ENCODE results near the gene FCER2. TPM values are rescaled to one million over a fixed set of nuclear protein-coding genes. Genes with fewer than 3 reads are reported as not detected.

Gene FCER2
- total and polyA plus RNA-seq, 2 of the 4 experiments (the other 2 are of a cell fraction), result not detected

DNA sequence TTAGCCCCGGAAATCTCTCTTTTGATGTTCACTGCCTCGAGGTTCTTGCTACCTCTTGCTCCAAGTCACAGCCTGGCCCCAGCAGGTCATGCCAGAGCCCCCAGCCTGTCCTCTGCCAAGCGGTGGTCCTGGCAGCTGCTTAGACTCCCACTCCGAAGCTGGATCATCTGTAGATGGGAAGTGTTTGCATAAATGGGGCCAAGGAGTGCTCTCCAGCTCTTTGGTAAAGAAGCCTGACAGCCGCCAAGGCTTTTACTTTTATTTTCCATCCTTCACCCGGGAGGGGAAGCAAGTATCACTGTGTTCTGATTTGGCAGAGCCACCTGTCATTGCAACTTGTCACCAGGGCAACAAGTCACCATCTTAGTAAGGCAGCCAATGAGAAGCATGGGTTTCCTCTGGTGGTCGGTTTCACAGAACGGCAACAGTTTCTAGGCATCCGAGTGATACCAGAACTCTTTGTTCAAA is 43.7 kb downstream of the FCER2 start:
- BruUV-seq (replicated peaks), result no TSS peak
- no peak for ATAC-seq (ENCODE audit: low read depth)
- POLR2A ChIA-PET (ENCODE audit: unreplicated experiment), result no interaction called here

More for the DNA sequence above, 43.7 kb downstream of the FCER2 start:
- Histone ChIP-seq H2BK15ac (ENCODE audit: low read depth, low read length) (no peak overlapping the region), H2AK9ac (replicated peaks; ENCODE audit: low read depth, low read length, poor library complexity) (no peak overlapping the region), H4K5ac (ENCODE audit: low read depth, low read length) (no peak overlapping the region), H4K8ac (ENCODE audit: low read depth in 2 of 2, low read length in 2 of 2) (no peak overlapping the region), H3K18ac (ENCODE audit: low read depth, low read length) (no peak overlapping the region), H3K9ac (ENCODE audit: low read depth, low read length) (no peak overlapping the region), H3K4ac (ENCODE audit: low read depth, low read length) (no peak overlapping the region), H3K56ac (ENCODE audit: extremely low read depth, insufficient read depth, low read length) (no peak overlapping the region), H3K4me3 (ENCODE audit: insufficient read depth, low read depth, low read length) (no peak overlapping the region), H2AFZ (replicated peaks; ENCODE audit: low read length, poor library complexity) (no peak overlapping the region), H2BK20ac (ENCODE audit: low read depth, low read length) (no peak overlapping the region), H3K27ac (ENCODE audit: insufficient read depth, low read length) (no peak overlapping the region), H2BK120ac (ENCODE audit: low read depth, low read length) (no peak overlapping the region), H3K4me1 (ENCODE audit: control insufficient read depth, insufficient read depth, low read length) (no peaks in the 10 kb centered on the region), H3K79me1 (ENCODE audit: low read depth in 1 of 2, low read length in 2 of 2) (no peaks in the 10 kb centered on the region), H3K9me1 (ENCODE audit: insufficient read depth, low read length) (no peaks in the 10 kb centered on the region), H3K36me3 (ENCODE audit: control insufficient read depth, insufficient read depth, low read length) (no peaks in the 10 kb centered on the region), H2BK5ac (ENCODE audit: low read depth, low read length, poor library complexity, severe bottlenecking) (no peak overlapping the region), H3K9me3 (ENCODE audit: control insufficient read depth, insufficient read depth, low read length) (no peaks in the 10 kb centered on the region), H2AK5ac (ENCODE audit: low read depth, low read length) (no peak overlapping the region), H3K23ac (ENCODE audit: low read depth, low read length) (no peak overlapping the region), H3K14ac (replicated peaks; ENCODE audit: low read depth, low read length) (no peak overlapping the region), H4K91ac (ENCODE audit: insufficient read depth, low read depth, low read length) (no peak overlapping the region), H3K4me2 (ENCODE audit: low read depth, low read length) (no peak overlapping the region; the same call in 1 of the 2 replicates), H4K20me1 (ENCODE audit: insufficient read depth, low read length) (no peaks in the 10 kb centered on the region), H3K27me3 (ENCODE audit: control insufficient read depth, insufficient read depth, low read length) (peaks cover 10% of the 10 kb centered on the region)
- TF ChIP-seq FOS (IDR thresholded peaks at IDR 0.05; ENCODE audit: low read depth, low read length), result no peak
- TF ChIP-seq RCOR1 (IDR thresholded peaks at IDR 0.05; ENCODE audit: insufficient replicate concordance, low read length), result no peak
- TF ChIP-seq CEBPB (IDR thresholded peaks at IDR 0.05; ENCODE audit: low read depth, low read length), result no peak
- no peak for TF ChIP-seq RFX5 (IDR thresholded peaks at IDR 0.05; ENCODE audit: low read depth, low read length)
- TF ChIP-seq CHD1 (IDR thresholded peaks at IDR 0.05; ENCODE audit: low read depth, low read length), result no peak
- TF ChIP-seq RAD21 (IDR thresholded peaks at IDR 0.05; ENCODE audit: low read length), result no peak
- no peak for TF ChIP-seq SMC3 (IDR thresholded peaks at IDR 0.05; ENCODE audit: low read depth, low read length)
- TF ChIP-seq NFE2L2 (IDR thresholded peaks at IDR 0.05; ENCODE audit: low read depth, low read length), result no peak
- TF ChIP-seq MAZ (IDR thresholded peaks at IDR 0.05; ENCODE audit: borderline replicate concordance, low read depth, low read length), result no peak
- TF ChIP-seq, protein P1, sequence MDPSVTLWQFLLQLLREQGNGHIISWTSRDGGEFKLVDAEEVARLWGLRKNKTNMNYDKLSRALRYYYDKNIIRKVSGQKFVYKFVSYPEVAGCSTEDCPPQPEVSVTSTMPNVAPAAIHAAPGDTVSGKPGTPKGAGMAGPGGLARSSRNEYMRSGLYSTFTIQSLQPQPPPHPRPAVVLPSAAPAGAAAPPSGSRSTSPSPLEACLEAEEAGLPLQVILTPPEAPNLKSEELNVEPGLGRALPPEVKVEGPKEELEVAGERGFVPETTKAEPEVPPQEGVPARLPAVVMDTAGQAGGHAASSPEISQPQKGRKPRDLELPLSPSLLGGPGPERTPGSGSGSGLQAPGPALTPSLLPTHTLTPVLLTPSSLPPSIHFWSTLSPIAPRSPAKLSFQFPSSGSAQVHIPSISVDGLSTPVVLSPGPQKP (IDR thresholded peaks at IDR 0.05; ENCODE audit: borderline replicate concordance, low read depth, low read length), result no peak
- no peak for TF ChIP-seq POLR2A (IDR thresholded peaks at IDR 0.05; ENCODE audit: low read depth, low read length)
- TF ChIP-seq, protein P2, sequence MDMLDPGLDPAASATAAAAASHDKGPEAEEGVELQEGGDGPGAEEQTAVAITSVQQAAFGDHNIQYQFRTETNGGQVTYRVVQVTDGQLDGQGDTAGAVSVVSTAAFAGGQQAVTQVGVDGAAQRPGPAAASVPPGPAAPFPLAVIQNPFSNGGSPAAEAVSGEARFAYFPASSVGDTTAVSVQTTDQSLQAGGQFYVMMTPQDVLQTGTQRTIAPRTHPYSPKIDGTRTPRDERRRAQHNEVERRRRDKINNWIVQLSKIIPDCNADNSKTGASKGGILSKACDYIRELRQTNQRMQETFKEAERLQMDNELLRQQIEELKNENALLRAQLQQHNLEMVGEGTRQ (IDR thresholded peaks at IDR 0.05; ENCODE audit: low read depth, low read length), result no peak
- TF ChIP-seq BHLHE40 (IDR thresholded peaks at IDR 0.05; ENCODE audit: low read depth, low read length), result no peak
- TF ChIP-seq MXI1 (IDR thresholded peaks at IDR 0.05; ENCODE audit: borderline replicate concordance, low read depth, low read length), result no peak
- TF ChIP-seq MAFK (IDR thresholded peaks at IDR 0.05; ENCODE audit: low read depth, low read length), result no peak
- TF ChIP-seq, protein P3, sequence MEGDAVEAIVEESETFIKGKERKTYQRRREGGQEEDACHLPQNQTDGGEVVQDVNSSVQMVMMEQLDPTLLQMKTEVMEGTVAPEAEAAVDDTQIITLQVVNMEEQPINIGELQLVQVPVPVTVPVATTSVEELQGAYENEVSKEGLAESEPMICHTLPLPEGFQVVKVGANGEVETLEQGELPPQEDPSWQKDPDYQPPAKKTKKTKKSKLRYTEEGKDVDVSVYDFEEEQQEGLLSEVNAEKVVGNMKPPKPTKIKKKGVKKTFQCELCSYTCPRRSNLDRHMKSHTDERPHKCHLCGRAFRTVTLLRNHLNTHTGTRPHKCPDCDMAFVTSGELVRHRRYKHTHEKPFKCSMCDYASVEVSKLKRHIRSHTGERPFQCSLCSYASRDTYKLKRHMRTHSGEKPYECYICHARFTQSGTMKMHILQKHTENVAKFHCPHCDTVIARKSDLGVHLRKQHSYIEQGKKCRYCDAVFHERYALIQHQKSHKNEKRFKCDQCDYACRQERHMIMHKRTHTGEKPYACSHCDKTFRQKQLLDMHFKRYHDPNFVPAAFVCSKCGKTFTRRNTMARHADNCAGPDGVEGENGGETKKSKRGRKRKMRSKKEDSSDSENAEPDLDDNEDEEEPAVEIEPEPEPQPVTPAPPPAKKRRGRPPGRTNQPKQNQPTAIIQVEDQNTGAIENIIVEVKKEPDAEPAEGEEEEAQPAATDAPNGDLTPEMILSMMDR (conservative IDR thresholded peaks at IDR 0.05; ENCODE audit: low read depth, low read length), result no peak
- WGBS, 2 experiments (ENCODE audit: extremely low coverage in 2 of 2, insufficient read length in 1 of 2), result 7% methylated on average over 3 of the region's 9 CpGs; no CpG with 5 or more reads in 1 of the 2 experiments
- CTCF ChIA-PET, result interaction anchor here (0.9 kb wide), 1 partner anchor 23 kb away, joined by 4 read pairs; the partner anchor contains the start of gene TRAPPC5
- dilution Hi-C loops (cut with HindIII; ENCODE audit: low sequenced_read_pairs, unreplicated experiment), result no loop called here
- intact Hi-C loops (cut with micrococcal nuclease), result no loop called here
- DNase-seq, result no peak
- in situ Hi-C loops (cut with MboI; ENCODE audit: low sequenced_read_pairs), result no loop called here
